BJ (cell line): ENCODE results near the gene NLRP1. TPM values are rescaled to one million over a fixed set of nuclear protein-coding genes. Genes with fewer than 3 reads are reported as not detected.
A peak's percentile ranks its signal among the peaks of the same experiment; 100 is the strongest.

Experiments
- CTCF ChIA-PET: fragments of 350-600 bp; formaldehyde crosslinking; extraction: SDS; loops from one replicate; lab custom pipeline; 2021; ENCODE audit warnings: antibody characterized with exemption, inconsistent platforms; lab: Yijun Ruan, JAX
- POLR2A ChIA-PET: fragments of 300-600 bp; sonication (Branson Sonifier 250); formaldehyde crosslinking; extraction: SDS; loops from one replicate; lab custom pipeline; 2021; ENCODE audit warnings: antibody characterized with exemption; lab: Charles Lee
- DNase-seq: peaks from one replicate; pipeline ENCODE4 v3.0.0-alpha.2; 2011; ENCODE audit warnings: low read depth
- H3K27me3 ChIP-seq: 2 replicates; pipeline ENCODE4 v1.6.0; 2011; ENCODE audit warnings: low read length; ENCODE audit not compliant: control insufficient read depth, insufficient read depth
- H3K36me3 ChIP-seq: 2 replicates; pipeline ENCODE4 v1.5.1; 2011; ENCODE audit warnings: low read length; ENCODE audit not compliant: control insufficient read depth, insufficient read depth
- H3K4me3 ChIP-seq: 2 replicates; pipeline ENCODE4 v1.5.1; 2011; ENCODE audit warnings: low read depth, mild to moderate bottlenecking, control low read depth, low read length
- CTCF ChIP-seq: IDR thresholded peaks from 2 replicates; pipeline ENCODE4 v1.5.1; 2011; ENCODE audit warnings: low read depth, mild to moderate bottlenecking, control low read depth, inconsistent platforms, low read length, moderate library complexity; ENCODE audit not compliant: insufficient read depth
- polyA plus RNA-seq: library from polyadenylated mRNA; depleted of rRNA; stranded (reverse); fragments of >200 nt; gene quantifications from 2 replicates; pipeline ENCODE4 v1.2.3, GENCODE V29; 2011

The NLRP1 gene
- polyA plus RNA-seq, 1 experiment, result 29.3 TPM

GRCh38 chr17:5488752-5489151 lies 95.6 kb downstream of the NLRP1 start:
- no peak for TF ChIP-seq CTCF
- Histone ChIP-seq H3K27me3 (no peaks in the 10 kb centered on the region), H3K36me3 (peaks cover 2% of the 10 kb centered on the region), H3K4me3 (no peak overlapping the region)
- ChIA-PET CTCF (interaction anchor here (1.0 to 1.3 kb wide), 2 partner anchors 11 to 16 kb away, joined by 3 to 4 read pairs; no protein-coding TSS in a partner anchor), POLR2A (no interaction called here)
- DNase-seq, result no peak

- no peak for TF ChIP-seq CTCF
- H3K36me3 ChIP-seq, result peaks cover 4% of the 10 kb centered on the region
- ChIA-PET POLR2A (interaction anchor here (0.5 kb wide), 2 partner anchors 1344 to 1998 kb away, joined by 3 read pairs; partner anchors contain the start of gene ZZEF1), CTCF (interaction anchor here (1.0 to 1.5 kb wide), 2 partner anchors 14 to 15 kb away, joined by 3 to 6 read pairs; a partner anchor contains a TSS)
- DNase-seq, result peak; percentile 95
- H3K4me3 ChIP-seq, result peak within 1 kb of the TSS; percentile 83
- H3K27me3 ChIP-seq, result no peaks in the 10 kb centered on the region
Observed at GRCh38 chr17:5486206-5487124, 97.8 kb downstream of the NLRP1 start, which contains the start of gene MIS12. Gene MIS12, plus strand, starts transcription at chr17:5486566. Its CDS starts 2,297 bp downstream, at chr17:5488863.

GRCh38 chr17:5485270-5486205 lies 98.8 kb downstream of the NLRP1 start, which contains the start of gene DERL2:
Gene DERL2, minus strand, starts transcription at chr17:5486178. Its CDS starts 17 bp downstream, at chr17:5486161.
- Histone ChIP-seq H3K36me3 (peaks cover 4% of the 10 kb centered on the region), H3K27me3 (no peaks in the 10 kb centered on the region), H3K4me3 (peak within 1 kb of the TSS; percentile 83)
- POLR2A ChIA-PET, result interaction anchor here (0.5 kb wide), 2 partner anchors 1343 to 1999 kb away, joined by 3 read pairs; partner anchors contain the start of gene ZZEF1
- TF ChIP-seq CTCF, result no peak
- DNase-seq, result no peak
- CTCF ChIA-PET, result interaction anchor here (1.0 to 1.5 kb wide), 2 partner anchors 14 to 15 kb away, joined by 3 to 6 read pairs; a partner anchor contains a TSS

- Histone ChIP-seq H3K27me3 (no peaks in the 10 kb centered on the region), H3K36me3 (peaks cover 13% of the 10 kb centered on the region), H3K4me3 (no peak overlapping the region)
- ChIA-PET CTCF (no interaction called here), POLR2A (no interaction called here)
- no peak for DNase-seq
- TF ChIP-seq CTCF, result no peak
Observed at GRCh38 chr17:5481451-5481850, 102.9 kb downstream of the NLRP1 start.
